Stimulated activated memory B cell treated with anti-CD40 and anti-IgM and Interleukin-4, amounts not matched to agents 10 μg/mL and 1 μg/mL and 100 μg/mL, for 72 hours (primary cell): ENCODE results near the gene TNNI3K.
A peak's percentile ranks its signal among the peaks of the same experiment; 100 is the strongest.

Experiments used
- ATAC-seq: fragments of 150-1000 bp; cut with Tn5 transposase; 2 replicates; pipeline ENCODE4 v1.10.0; 2021
- H3K27ac Mint-ChIP-seq: one replicate; pipeline ENCODE4 v1.8.0; 2022; ENCODE audit warnings: mild to moderate bottlenecking, mixed read lengths
- H3K27me3 Mint-ChIP-seq: one replicate; pipeline ENCODE4 v1.8.0; 2022; ENCODE audit warnings: mixed read lengths
- H3K36me3 Mint-ChIP-seq: one replicate; pipeline ENCODE4 v1.8.0; 2022; ENCODE audit warnings: mixed read lengths
- H3K4me1 Mint-ChIP-seq: one replicate; pipeline ENCODE4 v1.8.0; 2022; ENCODE audit warnings: mixed read lengths
- H3K4me3 Mint-ChIP-seq: one replicate; pipeline ENCODE4 v1.8.0; 2022; ENCODE audit warnings: mild to moderate bottlenecking, moderate library complexity, mixed read lengths
- H3K9me3 Mint-ChIP-seq: one replicate; pipeline ENCODE4 v1.8.0; 2022; ENCODE audit warnings: mixed read lengths

The TNNI3K gene, protein sequence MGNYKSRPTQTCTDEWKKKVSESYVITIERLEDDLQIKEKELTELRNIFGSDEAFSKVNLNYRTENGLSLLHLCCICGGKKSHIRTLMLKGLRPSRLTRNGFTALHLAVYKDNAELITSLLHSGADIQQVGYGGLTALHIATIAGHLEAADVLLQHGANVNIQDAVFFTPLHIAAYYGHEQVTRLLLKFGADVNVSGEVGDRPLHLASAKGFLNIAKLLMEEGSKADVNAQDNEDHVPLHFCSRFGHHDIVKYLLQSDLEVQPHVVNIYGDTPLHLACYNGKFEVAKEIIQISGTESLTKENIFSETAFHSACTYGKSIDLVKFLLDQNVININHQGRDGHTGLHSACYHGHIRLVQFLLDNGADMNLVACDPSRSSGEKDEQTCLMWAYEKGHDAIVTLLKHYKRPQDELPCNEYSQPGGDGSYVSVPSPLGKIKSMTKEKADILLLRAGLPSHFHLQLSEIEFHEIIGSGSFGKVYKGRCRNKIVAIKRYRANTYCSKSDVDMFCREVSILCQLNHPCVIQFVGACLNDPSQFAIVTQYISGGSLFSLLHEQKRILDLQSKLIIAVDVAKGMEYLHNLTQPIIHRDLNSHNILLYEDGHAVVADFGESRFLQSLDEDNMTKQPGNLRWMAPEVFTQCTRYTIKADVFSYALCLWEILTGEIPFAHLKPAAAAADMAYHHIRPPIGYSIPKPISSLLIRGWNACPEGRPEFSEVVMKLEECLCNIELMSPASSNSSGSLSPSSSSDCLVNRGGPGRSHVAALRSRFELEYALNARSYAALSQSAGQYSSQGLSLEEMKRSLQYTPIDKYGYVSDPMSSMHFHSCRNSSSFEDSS

DNA sequence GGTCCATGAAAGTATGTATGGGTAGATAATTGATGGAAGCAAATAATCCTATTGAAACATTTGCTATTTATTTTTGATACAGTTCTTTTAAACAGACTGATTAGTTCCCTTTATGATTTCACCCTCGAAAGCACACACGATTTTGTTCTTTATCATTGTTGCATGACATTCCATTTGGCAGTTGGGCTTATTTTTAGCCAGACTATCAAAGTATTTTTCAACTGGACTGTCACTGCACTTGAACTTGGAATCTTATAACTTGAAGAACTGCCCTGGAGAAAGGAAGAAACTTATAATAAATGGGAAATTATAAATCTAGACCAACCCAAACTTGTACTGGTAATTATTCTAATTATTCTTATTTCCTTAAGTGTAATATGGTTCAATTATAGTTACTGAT is at the start of gene TNNI3K:
Gene TNNI3K (plus strand): TSS at position 235 of the 400 bp plus-strand sequence. CDS start 65 bp downstream, at position 300.
- H3K27ac Mint-ChIP-seq, result no peak within 1 kb of the TSS
- H3K4me3 Mint-ChIP-seq, result no peak within 1 kb of the TSS
- ATAC-seq, result no peak
- peaks cover 3% of the 10 kb centered on the region for H3K9me3 Mint-ChIP-seq
- no peaks in the 10 kb centered on the region for H3K36me3 Mint-ChIP-seq
- no peaks in the 10 kb centered on the region for H3K4me1 Mint-ChIP-seq
- H3K27me3 Mint-ChIP-seq, result no peaks in the 10 kb centered on the region

DNA sequence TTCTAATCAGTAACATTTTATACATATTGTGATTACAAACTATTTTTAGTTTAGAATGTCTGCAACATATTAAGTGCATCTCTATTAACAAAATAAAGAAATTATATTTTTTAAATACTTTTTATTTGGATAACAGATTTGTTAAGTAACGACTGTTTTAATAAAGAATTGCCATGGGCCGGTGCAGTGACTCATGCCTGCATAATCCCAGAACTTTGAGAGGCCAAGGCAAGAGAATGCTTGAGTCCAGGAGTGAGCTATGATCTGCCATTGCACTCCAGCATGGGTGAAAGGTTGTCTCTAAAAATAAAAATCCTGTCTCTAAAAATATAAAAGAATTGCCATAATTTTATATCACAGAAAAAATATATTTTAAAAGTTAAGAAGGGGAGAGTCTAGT is 41.3 kb upstream of the TNNI3K start:
- no peaks in the 10 kb centered on the region for H3K27me3 Mint-ChIP-seq
- H3K36me3 Mint-ChIP-seq, result peaks cover 8% of the 10 kb centered on the region
- H3K4me1 Mint-ChIP-seq, result peaks cover 16% of the 10 kb centered on the region
- ATAC-seq, result no peak
- no peak overlapping the region for H3K4me3 Mint-ChIP-seq
- H3K27ac Mint-ChIP-seq, result no peak overlapping the region
- peaks cover 5% of the 10 kb centered on the region for H3K9me3 Mint-ChIP-seq

DNA sequence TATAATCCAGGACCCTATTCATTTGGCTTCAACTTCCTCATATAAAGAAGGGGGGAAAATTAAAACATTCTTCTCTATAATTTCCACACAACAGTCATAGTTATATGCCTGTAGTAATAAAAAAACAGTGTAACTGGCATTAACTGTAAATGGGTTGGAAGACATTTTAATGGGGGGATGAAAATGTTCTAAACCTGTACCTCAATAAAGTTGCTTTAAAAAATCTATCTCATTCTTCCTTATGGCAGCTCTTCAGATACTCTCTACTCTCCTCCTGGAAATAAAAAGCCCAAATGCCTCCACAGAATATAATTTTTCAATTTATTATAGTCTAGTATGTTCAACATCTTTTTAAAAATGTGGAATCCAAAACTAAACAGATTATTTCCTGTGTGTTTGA is 39.8 kb upstream of the TNNI3K start:
- Mint-ChIP-seq H3K9me3 (peaks cover 1% of the 10 kb centered on the region), H3K36me3 (peaks cover 2% of the 10 kb centered on the region), H3K4me1 (peaks cover 20% of the 10 kb centered on the region), H3K27me3 (no peaks in the 10 kb centered on the region), H3K4me3 (no peak overlapping the region), H3K27ac (no peak overlapping the region)
- no peak for ATAC-seq

DNA sequence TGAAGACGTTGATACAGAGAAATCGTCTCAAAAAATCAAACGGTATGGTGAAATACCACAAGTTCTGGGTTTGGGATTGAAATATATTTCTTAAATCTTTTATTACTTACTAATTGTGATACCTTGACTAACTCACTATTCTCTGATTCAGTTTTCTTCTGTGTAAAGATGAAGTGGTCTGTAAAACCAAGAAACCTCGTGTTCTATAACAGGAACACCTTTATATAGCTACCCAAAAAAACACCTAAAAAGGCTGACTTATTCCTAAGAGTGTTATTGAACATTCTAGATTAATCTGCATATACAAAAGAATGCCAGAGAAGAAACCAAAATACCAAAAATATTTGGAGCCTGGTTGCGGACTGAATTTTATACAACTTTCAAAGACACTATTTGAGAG is 37.9 kb upstream of the TNNI3K start:
- Mint-ChIP-seq H3K36me3 (no peaks in the 10 kb centered on the region), H3K27ac (peak overlapping the region; percentile 77), H3K27me3 (no peaks in the 10 kb centered on the region), H3K4me3 (peak overlapping the region; percentile 85), H3K4me1 (peaks cover 20% of the 10 kb centered on the region), H3K9me3 (no peaks in the 10 kb centered on the region)
- no peak for ATAC-seq

DNA sequence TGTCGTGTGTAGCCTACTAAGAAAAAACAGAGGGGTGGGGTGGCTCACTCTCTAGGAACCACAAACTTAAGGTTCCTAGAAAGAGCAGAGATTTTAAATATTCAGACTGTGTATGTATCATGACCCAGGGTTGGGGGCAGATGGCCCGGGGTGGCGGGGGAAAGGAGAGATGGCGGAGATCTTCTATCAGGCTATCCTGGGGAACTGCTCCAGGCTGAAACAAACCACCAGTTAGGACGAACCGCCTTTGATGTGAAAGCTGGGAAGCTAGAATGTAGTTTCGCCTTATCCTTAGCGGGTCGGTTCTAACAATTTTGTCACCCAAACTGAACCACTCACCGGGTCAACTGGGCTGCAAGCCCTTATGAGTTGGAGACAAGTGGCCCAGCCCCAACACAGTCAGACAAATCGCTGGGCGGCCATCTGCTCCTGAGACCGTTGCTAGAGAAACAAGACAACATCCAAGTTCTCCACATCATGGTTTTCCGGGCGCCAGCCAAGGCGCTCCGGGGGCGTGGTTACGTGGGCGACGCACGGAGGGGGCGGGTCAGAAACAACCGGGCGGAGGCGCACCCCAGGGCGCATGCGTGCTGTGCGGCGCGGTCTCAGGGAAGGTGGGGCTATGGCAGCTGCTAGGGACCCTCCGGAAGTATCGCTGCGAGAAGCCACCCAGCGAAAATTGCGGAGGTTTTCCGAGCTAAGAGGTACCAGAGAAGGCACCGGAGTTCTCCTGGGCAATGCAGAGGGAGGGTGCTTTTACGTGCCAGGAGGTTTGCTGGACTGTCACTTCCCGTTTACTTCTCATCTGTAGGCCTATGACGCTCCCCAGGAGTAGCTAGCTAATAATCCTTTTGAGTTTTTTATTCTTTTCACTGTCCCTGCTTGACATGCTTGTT is 37.3 kb upstream of the TNNI3K start, which contains the start of the genes FPGT and LRRIQ3:
Gene FPGT (plus strand): TSS at position 586 of the 896 bp plus-strand sequence. CDS start 37 bp downstream, at position 623.
Gene LRRIQ3 (minus strand): TSS at position 520 of the 896 bp plus-strand sequence. CDS start 14,492 bp downstream, outside the sequence.
- no peaks in the 10 kb centered on the region for H3K27me3 Mint-ChIP-seq
- peaks cover 20% of the 10 kb centered on the region for H3K4me1 Mint-ChIP-seq
- no peaks in the 10 kb centered on the region for H3K36me3 Mint-ChIP-seq
- peak within 1 kb of the TSS; percentile 85 for H3K4me3 Mint-ChIP-seq
- H3K9me3 Mint-ChIP-seq, result no peaks in the 10 kb centered on the region
- ATAC-seq, result peak; percentile 97
- H3K27ac Mint-ChIP-seq, result peak within 1 kb of the TSS; percentile 77

DNA sequence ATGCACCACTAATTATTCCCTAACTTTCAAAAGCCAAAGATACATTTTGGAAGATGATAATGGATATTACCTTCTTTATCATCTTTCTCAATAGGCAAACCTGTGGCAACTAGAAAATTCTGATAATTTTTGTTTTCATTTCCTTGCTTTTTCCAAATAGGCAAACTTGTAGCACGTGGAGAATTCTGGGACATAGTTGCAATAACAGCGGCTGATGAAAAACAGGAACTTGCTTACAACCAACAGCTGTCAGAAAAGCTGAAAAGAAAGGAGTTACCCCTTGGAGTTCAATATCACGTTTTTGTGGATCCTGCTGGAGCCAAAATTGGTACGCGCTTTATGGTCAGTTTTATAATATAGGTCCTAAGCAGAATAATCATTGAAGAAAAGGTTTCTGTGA is 35.7 kb upstream of the TNNI3K start:
- H3K36me3 Mint-ChIP-seq, result peaks cover 4% of the 10 kb centered on the region
- H3K4me1 Mint-ChIP-seq, result peaks cover 20% of the 10 kb centered on the region
- no peaks in the 10 kb centered on the region for H3K9me3 Mint-ChIP-seq
- H3K27me3 Mint-ChIP-seq, result no peaks in the 10 kb centered on the region
- H3K27ac Mint-ChIP-seq, result no peak overlapping the region
- ATAC-seq, result no peak
- H3K4me3 Mint-ChIP-seq, result no peak overlapping the region

DNA sequence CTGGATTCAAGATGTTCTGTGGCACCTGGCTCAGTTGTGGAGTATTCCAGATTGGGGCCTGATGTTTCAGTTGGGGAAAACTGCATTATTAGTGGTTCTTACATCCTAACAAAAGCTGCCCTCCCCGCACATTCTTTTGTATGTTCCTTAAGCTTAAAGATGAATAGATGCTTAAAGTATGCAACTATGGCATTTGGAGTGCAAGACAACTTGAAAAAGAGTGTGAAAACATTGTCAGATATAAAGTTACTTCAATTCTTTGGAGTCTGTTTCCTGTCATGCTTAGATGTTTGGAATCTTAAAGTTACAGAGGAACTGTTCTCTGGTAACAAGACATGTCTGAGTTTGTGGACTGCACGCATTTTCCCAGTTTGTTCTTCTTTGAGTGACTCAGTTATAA is 29.9 kb upstream of the TNNI3K start:
- H3K4me3 Mint-ChIP-seq, result no peak overlapping the region
- no peak overlapping the region for H3K27ac Mint-ChIP-seq
- no peak for ATAC-seq

DNA sequence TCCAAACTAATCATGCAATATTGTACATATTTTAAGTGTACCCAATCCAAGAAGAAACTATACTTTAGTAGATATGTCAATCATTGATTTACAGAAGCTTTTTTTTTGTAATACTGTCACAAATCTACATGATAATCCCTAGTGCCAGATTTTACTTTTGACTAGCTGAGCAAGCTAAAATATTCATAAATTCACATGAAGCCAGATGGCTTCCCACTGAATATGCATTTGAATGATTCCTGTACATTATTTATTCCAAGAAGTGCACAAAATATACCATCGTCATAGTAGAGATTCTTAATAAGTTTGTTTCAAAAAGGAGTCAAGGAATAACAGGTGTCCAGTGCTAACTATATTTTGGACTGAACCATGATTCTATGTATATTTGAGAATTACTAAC is 20.0 kb upstream of the TNNI3K start:
- no peaks in the 10 kb centered on the region for H3K27me3 Mint-ChIP-seq
- H3K36me3 Mint-ChIP-seq, result no peaks in the 10 kb centered on the region
- H3K27ac Mint-ChIP-seq, result no peak overlapping the region
- no peaks in the 10 kb centered on the region for H3K4me1 Mint-ChIP-seq
- H3K4me3 Mint-ChIP-seq, result no peak overlapping the region
- ATAC-seq, result no peak
- peaks cover 3% of the 10 kb centered on the region for H3K9me3 Mint-ChIP-seq

More for the DNA sequence above, 29.9 kb upstream of the TNNI3K start:
- no peaks in the 10 kb centered on the region for H3K4me1 Mint-ChIP-seq
- no peaks in the 10 kb centered on the region for H3K9me3 Mint-ChIP-seq
- no peaks in the 10 kb centered on the region for H3K27me3 Mint-ChIP-seq
- peaks cover 12% of the 10 kb centered on the region for H3K36me3 Mint-ChIP-seq

DNA sequence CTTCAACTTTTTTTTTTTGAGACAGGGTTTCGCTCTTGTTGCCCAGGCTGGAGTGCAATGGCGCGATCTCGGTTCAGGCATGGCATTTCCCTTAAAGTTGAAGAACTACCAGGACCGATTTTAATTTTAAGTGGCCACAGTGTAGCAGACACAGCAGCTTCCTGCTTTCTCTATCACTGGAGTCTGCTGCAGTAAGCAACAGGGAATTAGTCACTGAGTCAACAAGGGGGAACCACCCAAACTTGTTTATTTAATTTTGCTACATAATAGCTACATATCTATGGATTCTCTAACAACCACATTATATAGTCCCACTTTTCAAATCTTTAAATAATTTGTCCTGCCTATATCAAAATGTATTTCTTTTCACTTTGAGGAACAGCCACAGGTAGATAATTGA is 12.5 kb upstream of the TNNI3K start:
- H3K36me3 Mint-ChIP-seq, result peaks cover 20% of the 10 kb centered on the region
- ATAC-seq, result no peak
- no peaks in the 10 kb centered on the region for H3K27me3 Mint-ChIP-seq
- no peak overlapping the region for H3K4me3 Mint-ChIP-seq
- H3K4me1 Mint-ChIP-seq, result no peaks in the 10 kb centered on the region
- H3K27ac Mint-ChIP-seq, result no peak overlapping the region
- H3K9me3 Mint-ChIP-seq, result peaks cover 22% of the 10 kb centered on the region

DNA sequence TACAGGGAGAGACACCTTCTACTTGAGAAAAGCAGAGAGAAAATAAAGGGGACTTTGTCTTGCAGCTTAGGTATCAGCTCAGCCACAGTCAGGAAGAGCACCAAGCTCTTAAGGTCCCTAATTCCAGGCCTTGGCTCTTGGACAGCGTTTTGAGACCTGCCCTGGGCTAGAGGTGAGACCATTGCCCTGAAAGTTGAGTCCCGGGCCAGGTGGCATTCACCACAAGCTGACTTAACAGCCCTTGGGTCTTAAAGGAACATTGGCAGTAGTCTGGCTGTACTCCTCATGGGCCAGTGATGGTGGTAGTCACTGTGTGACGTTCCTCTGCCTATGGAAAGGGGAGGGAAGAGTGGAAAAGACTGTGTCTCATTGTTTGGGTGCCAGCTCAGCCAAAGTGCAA is 11.7 kb upstream of the TNNI3K start:
- peaks cover 20% of the 10 kb centered on the region for H3K36me3 Mint-ChIP-seq
- no peaks in the 10 kb centered on the region for H3K27me3 Mint-ChIP-seq
- H3K9me3 Mint-ChIP-seq, result peaks cover 24% of the 10 kb centered on the region

DNA sequence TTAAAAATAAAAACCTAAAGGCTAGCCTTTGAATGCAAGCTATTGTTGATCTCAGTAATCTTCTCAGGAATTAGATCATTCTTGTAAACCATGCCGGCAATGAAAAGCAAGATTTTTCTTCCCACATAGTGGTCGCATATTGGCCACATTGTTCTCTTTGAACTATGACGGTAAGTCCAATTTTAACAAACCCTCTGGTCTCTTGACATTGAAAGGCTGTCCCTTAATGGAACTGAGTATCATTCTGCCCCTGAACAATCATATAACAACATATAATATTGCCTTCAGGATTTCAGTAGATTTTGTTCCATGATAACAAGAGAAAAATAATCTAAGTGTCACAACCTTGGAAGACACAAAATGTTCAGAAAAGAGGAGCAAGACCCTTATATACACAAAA is 1.3 kb downstream of the TNNI3K start:
- Mint-ChIP-seq H3K27me3 (no peaks in the 10 kb centered on the region), H3K9me3 (peaks cover 3% of the 10 kb centered on the region), H3K27ac (no peak overlapping the region), H3K36me3 (no peaks in the 10 kb centered on the region), H3K4me3 (no peak overlapping the region), H3K4me1 (no peaks in the 10 kb centered on the region)
- ATAC-seq, result no peak

More for the DNA sequence above, 11.7 kb upstream of the TNNI3K start:
- no peak for ATAC-seq
- no peak overlapping the region for H3K27ac Mint-ChIP-seq
- H3K4me1 Mint-ChIP-seq, result no peaks in the 10 kb centered on the region
- no peak overlapping the region for H3K4me3 Mint-ChIP-seq

DNA sequence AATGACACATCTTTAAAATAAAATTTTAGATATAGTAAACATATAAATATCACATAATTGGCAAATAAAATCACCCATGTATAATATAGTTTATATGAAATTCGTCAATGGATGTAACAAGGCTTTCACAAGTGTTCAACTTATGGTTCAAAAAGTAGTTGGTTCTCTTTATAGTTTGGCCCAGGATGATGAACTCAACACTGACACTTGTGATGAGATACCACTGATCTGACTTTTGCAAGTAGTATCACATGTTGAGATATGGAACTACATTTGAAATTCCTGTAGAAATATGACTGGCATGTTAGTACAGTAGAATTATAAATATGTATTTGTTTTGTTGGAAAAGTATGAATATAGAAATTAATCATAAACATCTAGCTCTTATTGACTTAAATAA is 1.8 kb downstream of the TNNI3K start:
- ATAC-seq, result no peak
- Mint-ChIP-seq H3K9me3 (peaks cover 2% of the 10 kb centered on the region), H3K4me3 (no peak overlapping the region), H3K27me3 (no peaks in the 10 kb centered on the region), H3K4me1 (no peaks in the 10 kb centered on the region), H3K27ac (no peak overlapping the region), H3K36me3 (no peaks in the 10 kb centered on the region)

DNA sequence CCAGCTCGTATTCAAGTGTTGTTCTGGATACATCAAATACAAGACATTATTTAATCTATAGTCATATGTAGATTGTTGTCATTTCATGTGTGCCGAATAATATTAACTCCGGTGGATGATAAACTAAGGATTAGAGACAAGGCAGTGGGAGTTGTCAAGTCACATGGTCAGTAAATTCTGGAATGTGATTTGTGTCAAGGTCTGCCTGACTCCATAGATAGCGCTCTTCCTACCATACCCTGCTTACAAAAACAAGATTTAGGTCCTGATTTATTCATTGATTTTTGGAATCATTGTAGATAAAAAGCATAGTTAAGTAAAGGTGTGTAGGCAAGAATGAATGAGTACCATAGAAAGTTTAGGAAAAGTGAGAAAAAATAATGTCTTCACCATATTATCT is 2.6 kb downstream of the TNNI3K start:
- Mint-ChIP-seq H3K27me3 (no peaks in the 10 kb centered on the region), H3K4me3 (no peak overlapping the region), H3K36me3 (no peaks in the 10 kb centered on the region), H3K27ac (no peak overlapping the region), H3K9me3 (no peaks in the 10 kb centered on the region), H3K4me1 (no peaks in the 10 kb centered on the region)
- no peak for ATAC-seq

DNA sequence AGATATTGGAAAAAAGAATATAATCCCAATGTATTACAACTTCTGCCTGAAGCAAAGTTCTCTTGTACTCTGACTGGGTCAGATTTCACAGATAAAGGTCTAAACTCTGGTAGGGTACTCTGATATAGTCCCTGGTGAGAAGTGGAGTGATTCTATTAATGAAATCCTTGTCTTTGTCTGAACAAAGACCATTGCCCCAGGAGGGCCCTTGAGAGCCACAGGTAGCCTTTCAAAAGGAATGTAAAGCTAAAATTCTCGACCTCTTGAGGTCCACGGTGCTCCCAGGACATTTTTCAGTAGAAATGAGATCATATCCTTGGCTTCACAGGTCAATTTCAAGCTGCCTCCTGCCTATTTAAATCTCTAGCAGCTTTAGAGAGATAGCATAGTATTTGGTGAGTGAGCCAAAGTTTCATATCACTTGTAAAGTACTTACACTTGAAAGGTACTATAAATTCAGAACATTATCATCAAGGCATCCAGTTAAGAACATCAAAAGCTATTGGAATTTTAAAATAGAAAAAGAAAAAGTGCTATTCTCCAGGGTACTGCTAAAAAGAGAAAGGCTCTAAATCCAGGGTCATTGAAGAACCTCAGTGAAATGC is 10.1 kb downstream of the TNNI3K start:
- Mint-ChIP-seq H3K4me3 (no peak overlapping the region), H3K27me3 (no peaks in the 10 kb centered on the region), H3K27ac (no peak overlapping the region), H3K9me3 (no peaks in the 10 kb centered on the region), H3K4me1 (no peaks in the 10 kb centered on the region), H3K36me3 (no peaks in the 10 kb centered on the region)
- no peak for ATAC-seq
